ENCODE results near the gene ECHS1.
"Not testable (repeated sequence)": the region's sequence is repeated elsewhere in the genome, so short reads cannot be mapped to it uniquely, and the experiment has no call there.

DNA sequence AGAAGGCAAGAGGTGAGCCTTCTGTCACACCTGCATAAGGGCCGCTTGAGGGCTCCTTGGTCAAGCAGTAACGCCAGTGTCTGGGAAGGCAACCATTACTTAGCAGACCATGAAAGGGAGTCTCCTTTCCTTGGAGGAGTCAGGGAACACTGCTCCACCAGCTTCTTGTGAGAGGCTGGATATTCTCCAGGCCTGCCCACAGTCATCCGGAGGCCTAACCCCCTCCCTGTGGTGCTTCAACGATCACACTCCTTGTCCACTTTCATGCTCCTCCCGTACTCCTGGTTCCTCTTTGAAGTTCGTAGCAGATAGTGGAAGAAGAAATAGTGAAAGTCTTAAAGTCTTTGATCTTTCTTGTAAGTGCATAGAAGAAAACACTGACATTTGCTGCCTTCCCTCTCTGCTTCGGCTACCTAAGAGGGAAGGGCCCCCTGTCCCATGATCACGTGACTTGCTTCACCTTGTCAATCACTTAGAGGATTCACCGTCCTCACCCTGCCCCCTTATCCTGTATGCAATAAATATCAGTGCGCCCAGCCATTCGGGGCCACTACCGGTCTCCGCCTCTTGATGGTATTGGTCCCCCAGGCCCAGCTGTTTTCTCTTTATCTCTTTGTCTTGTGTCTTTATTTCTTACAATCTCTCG is 51.0 kb downstream of the ECHS1 start:
- not testable (repeated sequence) for TF ChIP-seq CTCF, POLR2A (IDR thresholded peaks at IDR 0.05)
